ENCODE measurements around the gene DDX50. TPM values are rescaled to one million over a fixed set of nuclear protein-coding genes. Genes with fewer than 3 reads are reported as not detected.
"Not testable (repeated sequence)": the region's sequence is repeated elsewhere in the genome, so short reads cannot be mapped to it uniquely, and the experiment has no call there.

Gene DDX50
- total RNA-seq, 4 donors from 2014 or later = 26.8 to 42.7 (median 31.5) TPM

GRCh38 chr10:68924593-68924992 is 23.5 kb downstream of the DDX50 start:
- intact Hi-C loops (cut with DNase I; ENCODE audit: low total_unique reads) = no loop called here
- no peak for TF ChIP-seq POLR2A (IDR thresholded peaks at IDR 0.05)
- TF ChIP-seq CTCF (IDR thresholded peaks at IDR 0.05) = no peak

GRCh38 chr10:68925489-68925888 is 24.4 kb downstream of the DDX50 start:
- DNase-seq (ENCODE audit: low spot score in 2 of 2) = no peak
- intact Hi-C loops (cut with DNase I; ENCODE audit: low total_unique reads) = no loop called here
- WGBS, 2 donors = 95 to 97% methylated on average over 4 of the region's 4 CpGs
- H3K4me3 ChIP-seq (ENCODE audit: low read depth, poor library complexity, severe bottlenecking) = no peak overlapping the region
- TF ChIP-seq CTCF (IDR thresholded peaks at IDR 0.05) = no peak
- no peak for TF ChIP-seq POLR2A (IDR thresholded peaks at IDR 0.05)

More at GRCh38 chr10:68924593-68924992, 23.5 kb downstream of the DDX50 start:
- no peak for DNase-seq (ENCODE audit: low spot score in 2 of 2)
- H3K4me3 ChIP-seq (ENCODE audit: low read depth, poor library complexity, severe bottlenecking) = no peak overlapping the region

- WGBS, 2 donors = 92 to 98% methylated on average over 2 of the region's 2 CpGs
- DNase-seq (ENCODE audit: low spot score in 2 of 2); intact Hi-C loops (cut with DNase I; ENCODE audit: low total_unique reads); H3K4me3 ChIP-seq (ENCODE audit: low read depth, poor library complexity, severe bottlenecking): not testable (repeated sequence)
Measured at GRCh38 chr10:68929157-68929556, 28.0 kb downstream of the DDX50 start.

- WGBS, 2 donors = 95 to 97% methylated on average over 7 to 8 of the region's 8 CpGs
- DNase-seq (ENCODE audit: low spot score in 2 of 2); intact Hi-C loops (cut with DNase I; ENCODE audit: low total_unique reads); H3K4me3 ChIP-seq (ENCODE audit: low read depth, poor library complexity, severe bottlenecking): not testable (repeated sequence)
Measured at GRCh38 chr10:68929888-68930287, 28.8 kb downstream of the DDX50 start.

DNA sequence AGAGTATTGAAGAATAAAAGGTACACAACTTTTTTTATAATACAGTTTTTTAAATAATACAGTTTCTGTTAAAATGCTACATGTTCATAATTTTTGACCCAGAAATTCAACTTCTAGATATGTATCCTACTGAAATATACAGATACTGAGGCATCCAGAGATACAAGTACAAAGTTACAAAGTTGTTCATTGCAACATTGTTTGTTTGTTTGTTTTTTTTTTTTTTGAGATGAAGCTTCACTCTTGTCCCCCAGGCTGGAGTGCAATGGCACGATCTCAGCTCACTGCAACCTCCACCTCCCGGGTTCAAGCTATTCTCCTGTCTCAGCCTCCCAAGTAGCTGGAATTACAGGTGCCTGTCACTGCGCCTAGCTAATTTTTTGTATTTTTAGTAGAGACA is 31.7 kb downstream of the DDX50 start:
- intact Hi-C loops (cut with DNase I; ENCODE audit: low total_unique reads); DNase-seq (ENCODE audit: low spot score in 2 of 2); H3K4me3 ChIP-seq (ENCODE audit: low read depth, poor library complexity, severe bottlenecking): not testable (repeated sequence)
- 98 to 100% methylated on average over 3 of the region's 3 CpGs for WGBS, 2 donors

- no peak for DNase-seq (ENCODE audit: low spot score in 2 of 2)
- intact Hi-C loops (cut with DNase I; ENCODE audit: low total_unique reads) = no loop called here
- H3K4me3 ChIP-seq (ENCODE audit: low read depth, poor library complexity, severe bottlenecking) = no peak overlapping the region
- no peak for TF ChIP-seq CTCF (IDR thresholded peaks at IDR 0.05)
Measured at GRCh38 chr10:68934994-68935393, 33.9 kb downstream of the DDX50 start.

DNA sequence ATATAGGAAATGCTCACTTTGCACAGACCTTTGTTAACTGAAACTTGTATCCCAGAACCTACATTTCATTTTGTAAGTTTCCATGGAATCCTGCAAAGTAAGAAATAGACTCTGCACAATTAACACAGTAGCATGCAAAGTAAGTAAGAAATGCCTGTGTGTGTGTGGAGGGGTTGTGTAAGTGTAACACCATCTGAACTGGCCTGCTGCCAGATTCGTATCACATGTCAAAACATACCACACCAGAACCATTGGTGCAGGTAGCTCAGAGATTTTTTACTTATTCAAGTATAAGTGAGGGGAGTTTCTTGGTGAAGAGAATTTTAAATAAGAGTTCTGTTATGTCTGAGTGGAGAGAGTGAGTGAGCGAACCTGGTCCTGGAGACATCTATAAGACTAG is 37.0 kb downstream of the DDX50 start:
- DNase-seq (ENCODE audit: low spot score in 2 of 2) = no peak
- 59 to 67% methylated on average over 2 of the region's 2 CpGs for WGBS, 2 donors
- TF ChIP-seq CTCF (IDR thresholded peaks at IDR 0.05) = no peak
- no peak for TF ChIP-seq POLR2A (IDR thresholded peaks at IDR 0.05)
- intact Hi-C loops (cut with DNase I; ENCODE audit: low total_unique reads) = no loop called here
- no peak overlapping the region for H3K4me3 ChIP-seq (ENCODE audit: low read depth, poor library complexity, severe bottlenecking)

DNA sequence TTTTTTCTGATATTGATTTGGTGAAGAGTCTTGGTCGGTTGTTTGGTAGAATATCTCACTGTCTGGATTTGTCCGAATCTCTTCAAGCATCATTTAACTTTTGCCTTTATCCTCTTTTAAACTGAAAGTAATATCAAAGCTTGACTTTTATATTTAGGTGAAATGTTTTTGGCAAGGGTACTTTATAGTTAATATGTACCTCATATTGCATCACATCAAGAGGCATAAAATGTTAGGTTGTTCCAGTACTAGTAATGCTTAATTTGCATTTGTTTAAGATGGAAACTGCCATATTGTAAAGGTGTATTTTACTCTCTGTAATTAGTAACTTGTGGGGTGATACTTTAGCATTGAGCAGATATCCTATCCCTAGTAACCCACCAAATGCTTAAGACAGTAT is 37.8 kb downstream of the DDX50 start:
- no peak for DNase-seq (ENCODE audit: low spot score in 2 of 2)
- intact Hi-C loops (cut with DNase I; ENCODE audit: low total_unique reads) = no loop called here
- TF ChIP-seq CTCF (IDR thresholded peaks at IDR 0.05) (no peak), POLR2A (IDR thresholded peaks at IDR 0.05) (no peak)
- no peak overlapping the region for H3K4me3 ChIP-seq (ENCODE audit: low read depth, poor library complexity, severe bottlenecking)
- WGBS, 2 donors = 97% methylated on average over 2 of the region's 2 CpGs

DNA sequence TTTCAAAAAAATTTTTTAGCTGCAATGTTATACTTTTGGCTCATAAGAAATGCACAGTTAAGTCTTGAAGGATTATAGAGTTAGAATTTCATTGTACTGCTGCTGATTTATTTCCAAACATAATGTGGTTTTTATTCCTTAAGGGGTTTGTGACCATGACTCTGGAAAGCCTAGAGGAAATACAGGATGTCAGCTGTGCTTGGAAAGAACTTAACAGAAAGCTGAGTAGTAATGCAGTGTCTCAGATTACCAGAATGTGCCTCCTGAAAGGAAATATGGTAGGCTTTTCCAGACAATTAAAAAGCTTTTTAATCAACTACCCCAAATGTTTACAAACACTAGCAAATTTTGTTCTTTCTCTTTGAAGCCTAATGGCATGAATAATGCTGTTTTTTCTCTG is 39.8 kb downstream of the DDX50 start:
- intact Hi-C loops (cut with DNase I; ENCODE audit: low total_unique reads); H3K4me3 ChIP-seq (ENCODE audit: low read depth, poor library complexity, severe bottlenecking); DNase-seq (ENCODE audit: low spot score in 2 of 2): not testable (repeated sequence)
